WERI-Rb-1 (cell line): ENCODE results near the gene CFAP53.

ENCODE experiments used
- DNase-seq: peaks from one replicate; pipeline ENCODE4 v3.0.0-alpha.2; 2020
- H3K27ac ChIP-seq: fragments of 250-450 bp; sonication (Bioruptor Pico); 2 replicates; pipeline ENCODE4 v1.5.1; 2020; ENCODE audit warnings: mild to moderate bottlenecking, moderate library complexity
- H3K27me3 ChIP-seq: fragments of 250-450 bp; sonication (Bioruptor Pico); 2 replicates; pipeline ENCODE4 v1.5.1; 2021; ENCODE audit warnings: mild to moderate bottlenecking, low read depth, moderate library complexity; ENCODE audit not compliant: insufficient read depth, severe bottlenecking
- H3K36me3 ChIP-seq: fragments of 250-450 bp; sonication (Bioruptor Pico); 2 replicates; pipeline ENCODE4 v1.5.1; 2020; ENCODE audit warnings: mild to moderate bottlenecking, moderate library complexity
- H3K4me3 ChIP-seq: 2 replicates; pipeline ENCODE4 v1.5.1; 2011; ENCODE audit warnings: low read depth, mild to moderate bottlenecking, control low read depth, low read length
- H3K9me3 ChIP-seq: fragments of 250-450 bp; sonication (Bioruptor Pico); 2 replicates; pipeline ENCODE4 v1.5.1; 2021; ENCODE audit warnings: mild to moderate bottlenecking, moderate library complexity; ENCODE audit not compliant: severe bottlenecking
- CTCF ChIP-seq: IDR thresholded peaks from 2 replicates; pipeline ENCODE4 v1.5.1; 2011; ENCODE audit warnings: low read depth, mild to moderate bottlenecking, control low read depth, inconsistent platforms, low read length

CFAP53 gene

GRCh38 chr18:50281972-50282520, 15.8 kb upstream of the CFAP53 start:
- Histone ChIP-seq H3K36me3 (peaks cover 65% of the 10 kb centered on the region), H3K4me3 (peak overlapping the region; percentile 79), H3K27ac (peak overlapping the region; percentile 82), H3K9me3 (no peaks in the 10 kb centered on the region), H3K27me3 (no peaks in the 10 kb centered on the region)
- no peak for TF ChIP-seq CTCF
- DNase-seq, result no peak

DNA sequence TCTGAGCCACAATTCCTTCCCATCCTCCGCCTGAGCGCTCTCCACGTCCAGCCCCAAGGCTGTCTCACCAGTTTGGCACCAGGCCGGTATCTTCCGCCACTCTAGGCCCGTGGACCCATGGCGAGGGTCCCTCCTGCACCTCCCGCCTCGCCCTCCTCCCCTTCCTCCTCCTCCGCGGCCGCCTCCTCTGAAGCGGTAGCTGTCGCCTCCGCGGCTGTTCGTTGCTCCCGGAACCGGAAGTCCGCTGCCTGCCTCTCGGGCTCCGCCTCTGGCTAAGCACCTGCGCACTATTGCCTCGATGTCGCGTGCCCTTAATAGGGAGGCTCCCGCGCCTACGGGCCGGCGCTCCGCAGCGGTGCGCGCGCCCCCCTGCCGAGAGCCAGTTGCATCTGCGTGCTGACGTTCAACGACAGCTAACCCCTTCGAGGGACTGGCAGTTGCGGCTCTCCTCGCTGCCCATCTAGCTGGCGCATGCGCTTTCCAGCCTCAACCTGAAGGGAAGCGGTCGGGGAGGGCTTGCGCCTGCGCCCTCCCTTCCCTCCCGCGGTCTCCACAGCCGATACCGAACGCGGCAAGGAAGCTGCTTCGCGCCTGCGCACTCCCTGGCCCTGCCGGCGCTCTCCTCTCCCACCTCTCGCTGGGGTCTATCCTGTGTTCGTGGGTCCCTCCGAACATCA, 15.1 kb upstream of the CFAP53 start, which contains the start of gene MBD1:
TSS of gene MBD1 (minus strand) at position 229 of the 677 bp plus-strand sequence. CDS start 1,531 bp downstream, outside the sequence.
- Histone ChIP-seq H3K27me3 (no peaks in the 10 kb centered on the region), H3K4me3 (peak within 1 kb of the TSS; percentile 79), H3K27ac (peak within 1 kb of the TSS; percentile 82), H3K9me3 (no peaks in the 10 kb centered on the region), H3K36me3 (peaks cover 71% of the 10 kb centered on the region)
- TF ChIP-seq CTCF, result peak; percentile 49
- peak; percentile 99 for DNase-seq

DNA sequence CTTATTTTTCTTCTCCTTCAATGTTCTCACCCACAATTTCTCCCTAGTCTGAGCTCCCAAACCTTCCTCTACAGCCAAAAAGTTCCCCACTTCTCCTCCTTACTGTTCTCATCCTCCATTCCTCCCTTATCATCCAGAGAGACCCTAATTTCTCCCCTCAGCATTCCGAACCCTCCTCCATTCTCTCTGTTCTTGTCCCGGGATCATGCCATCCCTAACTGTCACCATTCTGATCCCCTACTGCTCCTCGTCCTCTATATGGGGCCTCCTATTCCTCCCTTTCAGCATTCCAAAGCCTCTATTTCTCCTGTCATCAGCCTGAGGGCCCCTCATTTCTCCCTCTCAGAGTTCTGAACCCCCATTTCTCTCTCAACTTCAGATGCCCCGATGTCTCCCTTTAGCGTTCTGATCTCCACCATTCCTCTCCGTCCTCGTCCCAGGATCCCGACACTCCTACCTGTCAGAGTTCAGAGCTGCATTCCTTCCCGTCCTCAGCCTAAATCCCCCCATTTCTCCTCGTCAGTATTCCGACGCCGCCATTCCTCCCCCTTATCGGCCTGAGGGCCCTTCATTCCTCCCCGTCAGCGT, 14.5 kb upstream of the CFAP53 start:
- Histone ChIP-seq H3K27me3 (no peaks in the 10 kb centered on the region), H3K27ac (peak overlapping the region; percentile 82), H3K36me3 (peaks cover 77% of the 10 kb centered on the region), H3K4me3 (peak overlapping the region; percentile 79), H3K9me3 (no peaks in the 10 kb centered on the region)
- no peak for DNase-seq
- TF ChIP-seq CTCF, result no peak

DNA sequence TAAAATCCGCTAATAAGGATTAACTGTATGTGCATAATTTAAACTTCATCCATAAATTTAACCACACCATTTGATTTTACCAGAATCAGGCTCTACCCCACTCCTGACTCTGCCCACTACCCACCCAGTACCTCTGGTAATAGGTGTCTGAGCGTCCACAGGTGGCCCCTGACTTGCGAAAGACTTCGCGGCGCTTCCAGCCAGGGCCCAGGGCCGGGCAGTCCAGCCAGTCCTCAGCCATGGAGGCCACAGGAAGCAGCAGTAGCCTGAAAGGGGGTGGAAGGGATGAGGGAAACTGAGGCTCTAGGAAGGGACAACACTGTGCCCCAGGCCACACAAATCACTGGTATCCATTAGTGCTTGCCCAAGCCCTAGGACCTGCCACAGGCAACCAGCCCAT, 13.5 kb upstream of the CFAP53 start:
- no peak overlapping the region for H3K4me3 ChIP-seq
- no peaks in the 10 kb centered on the region for H3K27me3 ChIP-seq
- peaks cover 77% of the 10 kb centered on the region for H3K36me3 ChIP-seq
- no peaks in the 10 kb centered on the region for H3K9me3 ChIP-seq
- TF ChIP-seq CTCF, result no peak
- no peak for DNase-seq
- no peak overlapping the region for H3K27ac ChIP-seq

DNA sequence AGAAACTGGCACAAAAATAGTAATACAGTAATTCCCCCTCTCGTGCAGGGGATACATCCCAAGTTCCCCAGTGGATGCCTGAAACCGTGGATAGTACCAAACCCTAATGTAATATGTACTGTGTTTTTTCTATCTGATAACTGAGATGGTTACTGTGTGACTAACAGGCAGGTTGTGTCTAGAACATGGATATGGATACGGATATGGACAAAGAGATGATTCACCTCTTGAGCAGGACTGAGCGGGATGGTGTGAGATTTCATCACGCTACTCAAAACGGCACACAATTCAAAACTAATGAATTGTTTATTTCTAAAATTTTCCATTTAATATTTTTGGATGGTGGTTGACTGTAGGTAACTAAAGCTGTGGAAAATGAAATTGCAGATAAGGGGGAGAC, 11.6 kb upstream of the CFAP53 start:
- TF ChIP-seq CTCF, result no peak
- Histone ChIP-seq H3K27ac (no peak overlapping the region), H3K27me3 (no peaks in the 10 kb centered on the region), H3K4me3 (no peak overlapping the region), H3K9me3 (no peaks in the 10 kb centered on the region), H3K36me3 (peaks cover 77% of the 10 kb centered on the region)
- no peak for DNase-seq
